GM21723 (cell line): ENCODE results near the gene DYRK1A.
"Not testable (repeated sequence)": the region's sequence is repeated elsewhere in the genome, so short reads cannot be mapped to it uniquely, and the experiment has no call there.

ENCODE experiments used
- ATAC-seq: cut with Tn5 transposase; IDR thresholded peaks from one replicate; pipeline ENCODE4 v1.9.1; 2021; ENCODE audit warnings: mild to moderate bottlenecking, moderate library complexity; ENCODE audit not compliant: unreplicated experiment

The DYRK1A gene

GRCh38 chr21:37366482-37367316 is at the start of gene DYRK1A:
TSS of gene DYRK1A (plus strand) at chr21:37366773. CDS start at chr21:37420375, 53,602 bp downstream.
- peak; percentile 61 for ATAC-seq

GRCh38 chr21:37319551-37319950 is 47.0 kb upstream of the DYRK1A start:
- ATAC-seq, result no peak

- no peak for ATAC-seq
Measured at GRCh38 chr21:37322084-37322483, 44.5 kb upstream of the DYRK1A start.

GRCh38 chr21:37324558-37324957 is 42.0 kb upstream of the DYRK1A start:
- ATAC-seq, result no peak

GRCh38 chr21:37328147-37328546 is 38.4 kb upstream of the DYRK1A start:
- not testable (repeated sequence) for ATAC-seq

- no peak for ATAC-seq
Measured at GRCh38 chr21:37331411-37331810, 35.2 kb upstream of the DYRK1A start.

- ATAC-seq, result no peak
Measured at GRCh38 chr21:37335053-37335452, 31.5 kb upstream of the DYRK1A start.

- no peak for ATAC-seq
Measured at GRCh38 chr21:37337179-37337578, 29.4 kb upstream of the DYRK1A start.

- no peak for ATAC-seq
Measured at GRCh38 chr21:37337831-37338230, 28.7 kb upstream of the DYRK1A start.

- ATAC-seq, result no peak
Measured at GRCh38 chr21:37338671-37339551, 27.7 kb upstream of the DYRK1A start.

- ATAC-seq, result no peak
Measured at GRCh38 chr21:37339552-37339939, 27.0 kb upstream of the DYRK1A start.

GRCh38 chr21:37341254-37341960 is 25.2 kb upstream of the DYRK1A start:
- no peak for ATAC-seq

GRCh38 chr21:37342046-37342632 is 24.4 kb upstream of the DYRK1A start:
- ATAC-seq, result no peak

GRCh38 chr21:37346841-37347430 is 19.6 kb upstream of the DYRK1A start:
- no peak for ATAC-seq

- ATAC-seq, result no peak
Measured at GRCh38 chr21:37348664-37349063, 17.9 kb upstream of the DYRK1A start.

- no peak for ATAC-seq
Measured at GRCh38 chr21:37350472-37350871, 16.1 kb upstream of the DYRK1A start.

GRCh38 chr21:37356706-37357105 is 9.9 kb upstream of the DYRK1A start:
- no peak for ATAC-seq

GRCh38 chr21:37357691-37358090 is 8.9 kb upstream of the DYRK1A start:
- ATAC-seq, result no peak

GRCh38 chr21:37358397-37358796 is 8.2 kb upstream of the DYRK1A start:
- ATAC-seq, result no peak

GRCh38 chr21:37363936-37364335 is 2.6 kb upstream of the DYRK1A start:
- ATAC-seq, result no peak
